Measurements from ENCODE around the gene RSAD2.
"Not testable (repeated sequence)": the region's sequence is repeated elsewhere in the genome, so short reads cannot be mapped to it uniquely, and the experiment has no call there.

Gene RSAD2

GRCh38 chr2:6928452-6928851, 50.9 kb downstream of the RSAD2 start:
- no peak for DNase-seq

- DNase-seq = no peak
Measured at GRCh38 chr2:6929196-6929819, 51.7 kb downstream of the RSAD2 start.

GRCh38 chr2:6930923-6931647, 53.5 kb downstream of the RSAD2 start:
- DNase-seq = no peak

- no peak for DNase-seq
Measured at GRCh38 chr2:6931753-6932152, 54.2 kb downstream of the RSAD2 start.

GRCh38 chr2:6932206-6932605, 54.6 kb downstream of the RSAD2 start:
- DNase-seq = no peak

GRCh38 chr2:6932828-6933227, 55.3 kb downstream of the RSAD2 start:
- no peak for DNase-seq

- DNase-seq = no peak
Measured at GRCh38 chr2:6933911-6934310, 56.3 kb downstream of the RSAD2 start.

GRCh38 chr2:6934345-6934744, 56.8 kb downstream of the RSAD2 start:
- DNase-seq = no peak

- no peak for DNase-seq
Measured at GRCh38 chr2:6934758-6935651, 57.4 kb downstream of the RSAD2 start.

GRCh38 chr2:6935652-6936020, 58.1 kb downstream of the RSAD2 start:
- not testable (repeated sequence) for DNase-seq

GRCh38 chr2:6937157-6937556, 59.6 kb downstream of the RSAD2 start:
- DNase-seq = no peak

- DNase-seq = no peak
Measured at GRCh38 chr2:6937582-6937981, 60.0 kb downstream of the RSAD2 start.

GRCh38 chr2:6939071-6939470, 61.5 kb downstream of the RSAD2 start:
- no peak for DNase-seq

- no peak for DNase-seq
Measured at GRCh38 chr2:6940820-6941219, 63.2 kb downstream of the RSAD2 start.

- no peak for DNase-seq
Measured at GRCh38 chr2:6941299-6942046, 63.9 kb downstream of the RSAD2 start.

GRCh38 chr2:6942848-6943247, 65.3 kb downstream of the RSAD2 start:
- DNase-seq = no peak

- DNase-seq = no peak
Measured at GRCh38 chr2:6943523-6943922, 65.9 kb downstream of the RSAD2 start.

- no peak for DNase-seq
Measured at GRCh38 chr2:6943971-6944370, 66.4 kb downstream of the RSAD2 start.

GRCh38 chr2:6944555-6944954, 67.0 kb downstream of the RSAD2 start:
- DNase-seq = no peak

- DNase-seq = no peak
Measured at GRCh38 chr2:6945087-6945813, 67.7 kb downstream of the RSAD2 start.

- DNase-seq = no peak
Measured at GRCh38 chr2:6945821-6946220, 68.2 kb downstream of the RSAD2 start.

- no peak for DNase-seq
Measured at GRCh38 chr2:6946722-6947121, 69.1 kb downstream of the RSAD2 start.

Measured in activated naive CD4-positive, alpha-beta T cell treated with anti-CD3 and anti-CD28 coated beads, Interleukin-2, amount 50 U/mL, for 16 hours (primary cell).